HL-60/S4 (cell line): ENCODE data around the gene MATN1.

Experiments
- in situ Hi-C: fragments of 300-500 bp; cut with MboI; formaldehyde crosslinking; loops from 2 replicates; pipeline ENCODE4 v1.14.3; 2022; ENCODE audit warnings: low sequenced_read_pairs

Gene MATN1

DNA sequence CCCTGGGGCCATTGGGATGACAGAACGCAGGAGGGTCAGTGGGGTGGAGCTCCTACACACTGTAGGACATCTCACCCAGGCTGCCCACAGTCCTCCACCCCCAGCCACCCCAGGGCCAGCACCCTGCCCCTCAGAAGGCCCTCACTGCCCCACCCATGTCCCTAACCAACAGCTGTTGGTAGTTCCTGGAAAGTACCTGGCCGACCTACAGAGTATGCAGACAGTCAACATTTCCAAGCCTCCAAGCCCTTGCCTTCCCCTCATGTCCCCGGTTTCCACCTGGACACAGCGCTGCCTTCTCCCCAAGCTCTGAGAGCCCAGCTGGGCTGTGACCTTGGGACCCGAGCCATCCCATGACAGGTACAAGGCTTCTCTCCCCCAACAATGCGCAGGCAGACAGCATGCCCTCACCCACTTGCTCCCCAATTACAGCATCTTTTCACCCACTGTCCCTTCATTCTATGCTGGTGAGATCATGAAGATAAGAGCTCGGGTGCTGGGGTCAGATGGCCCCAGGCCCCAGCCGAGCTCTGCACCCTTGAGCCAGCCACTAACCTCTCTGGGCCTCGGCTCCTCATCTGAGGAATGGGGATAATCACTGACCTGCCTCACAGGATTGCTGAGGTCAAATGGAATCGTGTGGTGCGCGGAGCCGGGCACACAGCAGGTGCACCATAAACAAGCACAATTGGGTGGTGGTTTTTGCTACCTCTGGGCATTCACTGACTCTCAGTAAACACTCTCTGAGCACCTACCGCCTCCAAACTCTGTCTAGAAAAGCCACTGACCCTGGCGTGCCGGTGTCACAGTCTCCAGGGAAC, 23.0 kb upstream of the MATN1 start:
- in situ Hi-C loops: no loop called here

DNA sequence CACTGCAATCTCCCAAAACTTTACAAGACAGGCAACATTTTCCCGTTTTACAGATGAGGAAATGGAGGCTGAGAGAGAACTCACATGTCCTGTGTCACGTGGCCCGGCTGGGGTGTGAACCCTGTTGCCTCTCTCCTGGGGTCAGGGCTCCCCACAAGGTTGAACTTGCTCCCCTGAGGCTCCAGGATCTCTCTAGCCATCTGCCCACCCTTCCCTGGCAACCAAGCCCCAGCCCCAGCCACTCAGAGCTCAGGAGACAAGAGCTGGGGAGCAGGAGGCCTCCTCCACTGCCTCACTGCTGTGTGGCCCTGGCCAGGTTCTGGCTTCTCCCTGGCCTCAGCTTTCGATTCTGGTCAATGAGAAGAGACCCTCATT, 22.4 kb upstream of the MATN1 start:
- in situ Hi-C loops: no loop called here

DNA sequence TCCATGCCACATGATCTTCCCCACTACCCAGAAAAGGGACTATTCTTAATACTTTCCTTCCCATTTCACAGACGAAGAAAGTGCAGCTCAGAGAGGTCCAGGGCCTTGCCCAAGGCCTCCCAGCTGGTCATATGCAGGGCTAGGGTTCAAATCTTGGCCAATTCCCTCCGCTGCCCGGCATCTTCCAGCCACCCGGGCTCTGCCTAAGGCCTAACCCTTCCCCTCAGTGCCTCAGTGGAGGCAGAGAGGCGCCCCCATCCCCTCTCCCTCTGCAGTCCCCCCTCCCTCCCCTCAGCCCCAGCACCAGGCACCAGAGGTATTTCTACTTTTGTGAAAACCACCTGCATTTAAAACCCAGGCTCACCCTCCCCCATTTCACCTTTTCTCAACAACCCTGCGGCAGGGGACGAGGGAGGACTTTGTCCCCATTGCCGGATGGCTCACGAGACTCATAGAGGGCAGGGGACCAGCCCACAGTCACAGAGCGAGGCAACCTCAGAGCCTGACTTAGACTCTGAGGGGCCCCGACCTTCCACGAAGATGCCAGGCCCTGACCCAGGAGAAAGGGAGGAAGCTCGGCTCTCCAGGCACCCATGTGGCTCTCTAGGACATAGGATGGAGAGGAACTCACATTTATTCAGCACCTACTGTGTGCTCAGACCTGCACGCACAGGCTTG, 21.9 kb upstream of the MATN1 start:
- in situ Hi-C loops: no loop called here

DNA sequence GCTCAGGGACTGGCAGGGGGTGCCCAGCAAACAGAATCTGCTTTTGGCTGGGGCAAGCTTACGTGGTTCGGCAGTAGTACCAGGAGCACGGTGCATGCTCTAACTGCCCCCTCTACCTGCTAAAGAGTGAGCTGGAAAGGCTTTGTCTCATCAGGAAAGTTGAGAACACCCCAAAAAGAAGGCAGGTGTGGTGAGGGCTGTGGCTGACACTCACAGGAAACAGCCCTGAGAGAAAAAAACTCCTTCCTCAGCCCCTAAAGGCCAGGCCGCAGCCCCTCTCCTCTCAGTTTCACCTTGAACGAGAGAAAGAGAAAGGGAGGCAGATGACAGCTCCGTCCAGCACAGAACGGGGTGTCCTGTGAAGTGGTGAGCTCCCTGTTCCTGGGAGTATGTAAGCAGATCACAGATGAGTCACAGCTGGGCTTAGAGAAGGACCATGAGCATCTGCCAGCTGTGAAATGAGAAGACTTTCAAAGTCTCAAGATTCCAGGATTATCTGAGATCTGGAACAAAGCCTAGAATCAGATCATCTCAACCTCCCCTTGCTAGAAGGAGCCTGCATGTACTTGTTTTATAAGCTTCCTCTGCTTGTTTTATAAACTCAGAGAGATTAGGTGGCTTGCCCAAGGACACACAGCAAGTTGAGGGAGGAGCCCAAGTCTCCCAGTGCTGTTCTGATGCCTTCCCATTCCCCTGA, 20.8 kb upstream of the MATN1 start:
- in situ Hi-C loops: no loop called here

DNA sequence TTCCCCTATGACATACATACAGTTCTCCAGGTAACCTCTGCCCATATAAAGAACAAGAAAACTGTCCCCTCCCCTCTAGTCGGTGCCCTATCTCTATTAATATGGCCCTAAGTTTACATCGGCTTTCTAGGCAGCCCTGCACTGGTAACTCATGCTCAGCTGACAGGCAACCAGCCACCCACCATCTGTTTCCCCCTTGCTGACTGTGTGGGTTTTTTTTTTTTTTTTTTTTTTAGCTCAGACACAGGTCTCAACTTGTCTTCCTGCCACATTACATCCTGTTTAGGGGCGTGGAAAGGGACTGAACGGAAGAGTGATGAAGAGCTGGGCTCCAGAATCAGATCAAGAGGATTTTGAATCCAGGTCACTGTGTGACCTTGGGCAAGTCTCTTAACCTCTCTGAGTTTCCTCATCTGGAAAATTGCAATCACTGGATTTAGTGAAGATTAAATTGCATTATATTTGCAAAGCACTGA, 20.2 kb upstream of the MATN1 start:
- in situ Hi-C loops: no loop called here

DNA sequence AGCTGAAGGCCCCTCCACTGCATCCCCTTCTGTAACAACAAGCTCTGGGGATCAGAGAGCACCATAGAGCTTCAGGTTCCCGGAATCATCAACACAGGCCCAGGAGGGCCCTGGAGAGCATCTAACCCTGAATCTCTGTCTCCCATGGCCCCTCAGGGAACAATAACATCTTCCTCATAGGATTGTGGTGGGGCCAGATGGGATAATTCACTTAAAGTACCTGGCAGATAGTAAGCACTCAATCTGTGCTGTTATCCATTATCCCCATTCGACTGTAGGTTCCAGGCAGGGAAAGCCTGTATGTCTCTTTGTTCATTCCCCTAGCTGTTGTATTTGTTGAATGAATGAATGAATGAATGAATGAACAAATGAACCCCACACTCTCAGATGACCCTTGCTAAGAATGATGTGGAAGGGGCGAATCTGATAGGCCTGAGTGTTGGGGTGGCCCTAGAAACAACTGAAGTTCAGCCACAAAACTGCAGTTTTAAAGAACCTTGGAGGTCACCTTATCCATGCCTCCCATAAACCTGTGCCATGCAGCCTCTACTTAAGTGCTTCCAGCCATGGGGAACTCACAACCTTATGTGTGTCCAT, 19.7 kb upstream of the MATN1 start:
- in situ Hi-C loops: no loop called here

DNA sequence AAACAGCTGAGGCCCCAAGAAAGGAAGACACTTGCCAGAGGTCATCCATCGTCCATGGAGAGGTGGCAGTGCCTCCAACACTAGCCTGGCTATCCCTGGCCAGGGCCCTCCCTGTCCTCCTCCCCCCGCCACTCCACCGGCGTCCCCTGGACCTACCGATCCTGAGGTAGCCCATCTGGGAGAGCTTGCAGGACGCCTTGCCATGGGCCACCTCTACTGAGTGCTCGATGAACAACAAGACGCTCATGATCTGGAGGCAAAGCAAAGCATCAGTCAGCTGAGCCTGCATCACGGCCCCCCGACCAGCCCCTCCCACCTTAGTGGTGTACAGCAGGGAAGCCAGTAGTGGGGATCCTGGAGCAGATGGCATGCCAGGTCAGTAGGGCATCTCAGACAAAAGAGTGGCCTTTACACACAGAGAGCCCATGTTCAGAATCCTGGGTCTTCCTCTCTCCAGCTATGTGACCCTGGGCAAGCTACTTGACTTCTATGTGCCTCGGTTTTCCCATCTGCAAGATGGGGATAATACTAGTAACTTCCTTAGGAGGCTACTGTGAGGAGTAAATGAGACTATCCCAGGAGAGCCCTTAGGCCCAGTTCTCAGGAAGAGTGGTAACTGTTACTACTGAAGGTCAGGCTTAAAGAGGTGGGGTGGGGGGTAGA, 19.0 kb upstream of the MATN1 start:
- in situ Hi-C loops: no loop called here

DNA sequence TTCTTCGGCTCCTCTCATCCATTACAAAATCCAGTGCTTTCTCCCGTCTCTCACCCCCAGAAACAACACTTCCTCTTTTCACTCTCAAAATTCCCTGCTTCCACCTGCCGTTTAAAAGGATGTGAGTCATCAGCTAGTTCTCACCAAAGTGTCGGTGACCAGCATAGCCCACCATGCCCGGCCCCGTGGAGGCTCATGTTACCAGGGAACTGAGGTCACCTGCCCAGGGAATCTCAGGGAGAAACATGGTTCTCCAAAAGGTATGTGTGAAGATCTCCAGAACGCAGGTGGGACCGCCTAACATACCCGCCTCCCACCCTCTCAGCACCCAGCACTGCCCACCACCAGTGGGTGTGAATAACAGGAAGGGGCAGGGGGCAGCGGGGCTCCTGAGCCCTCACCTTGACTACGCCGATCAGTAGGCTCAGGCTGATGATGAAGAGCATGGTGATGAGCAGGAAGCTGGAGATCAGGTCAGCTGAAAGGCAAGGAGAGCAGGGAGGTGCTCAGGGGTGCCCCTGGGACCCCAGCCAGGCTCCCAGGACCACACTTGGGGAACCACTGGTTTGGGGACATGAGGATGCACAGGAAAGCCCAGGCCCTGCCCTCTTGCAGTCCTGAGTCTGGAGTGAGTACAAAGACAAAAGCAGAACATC, 18.0 kb upstream of the MATN1 start:
- in situ Hi-C loops: no loop called here

DNA sequence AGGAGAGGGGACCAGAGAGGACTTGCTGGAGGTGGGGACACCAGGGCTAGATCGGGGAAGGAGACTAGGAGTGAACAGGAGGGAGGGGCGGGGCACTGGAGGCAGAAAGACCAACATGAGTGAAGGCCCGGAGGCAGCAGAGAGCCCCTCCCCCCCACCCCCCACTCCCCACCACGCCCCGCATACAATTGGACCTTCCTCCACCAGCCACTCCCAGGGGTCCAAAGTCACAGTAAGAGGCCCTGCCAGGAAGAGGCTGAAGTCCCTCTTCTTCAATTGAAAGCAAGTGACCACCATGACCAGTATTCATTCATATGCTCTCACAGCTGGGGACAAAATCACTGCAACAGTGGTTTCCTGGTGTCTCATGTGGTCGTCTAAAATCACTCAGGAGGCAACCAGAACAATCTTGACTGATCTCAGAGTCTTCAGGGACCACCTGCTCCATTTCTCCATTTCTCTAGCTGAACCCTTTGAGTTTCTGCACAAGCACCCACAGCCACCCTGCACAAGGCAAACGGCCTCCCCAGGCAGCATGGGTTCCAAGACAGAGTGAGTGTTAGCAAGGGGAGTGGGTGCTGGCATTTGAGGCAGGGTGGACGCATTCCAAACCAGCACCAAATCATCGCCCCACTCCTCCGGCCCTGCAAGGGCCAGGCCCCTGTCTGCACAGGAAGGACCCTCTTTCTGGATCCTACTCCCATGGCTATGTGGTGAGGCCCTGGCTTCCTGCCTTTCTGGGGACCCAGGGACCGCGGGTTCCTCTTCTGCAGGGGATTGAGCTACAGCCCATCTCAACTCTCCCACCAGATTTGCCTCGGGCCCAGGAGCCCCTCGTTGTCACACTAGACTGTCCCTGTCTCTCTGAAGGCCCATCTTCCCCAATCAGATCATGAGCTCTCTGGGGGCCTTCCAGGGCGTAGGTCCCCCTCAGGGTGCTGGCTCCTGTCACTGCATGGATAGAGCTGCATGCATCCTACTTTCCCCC, 17.2 kb upstream of the MATN1 start:
- in situ Hi-C loops: no loop called here

DNA sequence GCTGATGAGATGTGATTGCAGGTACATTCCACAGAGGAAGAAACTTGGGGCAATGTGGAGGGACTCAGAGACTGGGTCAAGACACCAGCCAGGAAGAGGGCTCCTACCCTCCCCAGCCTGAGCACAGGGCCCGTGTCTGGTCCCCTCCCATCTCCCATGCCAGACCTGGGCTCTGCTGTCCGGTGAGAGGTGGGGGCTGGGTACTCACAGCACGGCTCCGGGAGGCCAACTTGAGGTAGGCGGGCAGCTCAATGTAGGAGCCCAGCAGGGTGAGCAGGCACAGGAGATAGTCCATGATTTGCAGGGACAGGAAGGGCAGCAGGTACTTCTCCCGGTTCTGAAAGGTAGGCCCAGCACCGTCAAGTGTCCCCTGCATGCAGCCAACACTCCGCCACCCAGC, 16.2 kb upstream of the MATN1 start:
- in situ Hi-C loops: no loop called here

DNA sequence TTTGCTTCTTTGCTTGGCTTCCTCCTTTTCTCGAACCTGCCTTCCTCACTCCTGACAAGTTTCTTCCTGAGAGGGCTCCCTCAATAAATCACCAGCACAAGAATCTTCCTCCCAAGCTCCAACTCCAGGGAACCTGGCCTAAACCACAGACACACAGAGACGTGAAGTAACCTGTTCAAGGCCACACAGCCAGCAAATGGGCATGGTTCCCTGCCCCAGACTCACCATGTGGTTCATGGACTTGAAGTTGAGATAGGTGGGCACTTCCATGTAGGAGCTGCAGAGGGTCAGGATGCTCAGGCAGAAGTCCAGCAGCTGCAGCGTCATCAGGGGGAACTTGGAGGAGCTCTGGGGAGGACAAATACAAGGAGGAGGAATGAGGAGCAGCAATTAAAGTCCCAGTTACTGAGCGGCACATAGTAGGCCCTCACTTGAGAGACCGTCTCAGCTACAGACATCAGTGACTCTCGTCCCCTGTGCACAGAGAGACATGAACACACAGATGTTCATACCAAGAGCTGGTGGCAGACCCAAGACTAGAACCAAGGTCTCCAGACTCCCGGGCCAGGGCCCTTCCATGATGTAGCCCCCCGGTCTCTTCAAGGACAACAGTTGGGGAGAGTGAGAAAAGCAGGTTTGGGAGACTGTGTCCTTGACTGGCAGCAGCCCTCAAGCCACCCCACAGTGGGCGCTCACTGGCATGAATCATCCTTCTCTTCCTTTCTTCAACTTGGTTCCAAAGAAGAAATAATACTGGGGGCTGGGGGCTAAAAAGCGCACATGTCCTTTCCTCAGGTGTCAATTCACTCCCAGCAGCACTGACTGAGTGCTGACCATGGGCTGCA, 15.6 kb upstream of the MATN1 start:
- in situ Hi-C loops: no loop called here

DNA sequence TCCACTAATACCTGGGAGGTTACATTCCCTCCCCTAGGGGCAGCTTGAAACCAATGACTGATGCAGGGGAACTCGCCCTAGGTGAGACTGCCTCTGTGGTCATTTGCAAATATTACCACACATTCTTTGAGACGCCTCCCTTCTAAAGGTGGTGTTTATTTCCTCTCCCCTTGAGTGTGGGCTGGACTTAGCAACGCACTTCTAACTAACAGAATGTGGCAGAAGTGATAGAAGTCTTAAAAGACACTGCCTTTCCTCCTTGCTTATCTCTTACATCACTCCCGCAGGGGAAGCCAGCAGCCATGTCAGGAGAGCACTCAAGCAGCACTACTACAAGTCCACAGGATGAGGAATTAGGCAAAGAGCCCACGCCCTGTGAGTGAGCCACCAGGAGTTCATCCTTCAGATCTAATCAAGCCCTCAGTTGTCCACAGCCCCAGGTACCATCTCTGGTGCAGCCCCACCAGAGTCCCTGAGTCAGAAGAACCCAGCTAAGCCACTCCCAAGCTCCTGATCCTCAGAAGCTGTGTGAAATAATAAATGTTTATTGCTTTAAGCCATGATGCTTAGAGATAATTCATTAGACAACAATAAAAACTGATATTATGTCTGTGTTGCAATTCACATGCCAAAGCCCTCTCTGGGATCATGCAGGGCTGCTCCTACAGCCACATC, 14.8 kb upstream of the MATN1 start:
- in situ Hi-C loops: no loop called here

DNA sequence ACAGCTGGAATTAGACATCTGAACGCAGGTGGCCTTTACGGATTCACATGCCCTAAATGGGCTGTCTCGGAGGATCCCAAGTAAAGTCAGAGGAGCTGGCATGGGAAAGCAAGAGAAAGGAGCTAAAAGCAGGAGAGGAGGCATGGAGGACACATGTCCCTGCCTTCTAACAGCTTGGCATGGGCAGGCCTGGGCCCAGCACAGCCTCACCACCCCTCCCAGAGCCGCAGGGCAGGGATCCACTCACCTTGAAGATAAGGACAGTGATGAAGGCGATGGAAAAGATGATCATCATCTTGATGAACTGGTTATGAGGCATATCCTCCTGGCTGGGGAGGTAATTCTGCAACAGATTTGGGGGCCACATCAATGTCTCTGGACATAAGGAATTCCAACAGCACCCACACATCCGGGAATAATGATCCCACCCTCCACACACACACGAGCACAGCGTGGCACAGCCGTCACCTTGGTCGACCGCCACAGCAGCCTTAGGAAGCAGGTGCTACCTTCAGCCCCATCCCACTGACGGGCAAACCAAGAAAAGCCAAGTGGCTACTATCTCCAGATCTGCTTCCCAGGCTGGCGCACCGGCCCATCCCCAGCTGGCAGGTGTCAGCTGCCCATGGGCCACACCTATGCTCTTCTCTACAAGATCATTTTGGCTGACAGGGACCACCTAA, 14.1 kb upstream of the MATN1 start:
- in situ Hi-C loops: no loop called here

DNA sequence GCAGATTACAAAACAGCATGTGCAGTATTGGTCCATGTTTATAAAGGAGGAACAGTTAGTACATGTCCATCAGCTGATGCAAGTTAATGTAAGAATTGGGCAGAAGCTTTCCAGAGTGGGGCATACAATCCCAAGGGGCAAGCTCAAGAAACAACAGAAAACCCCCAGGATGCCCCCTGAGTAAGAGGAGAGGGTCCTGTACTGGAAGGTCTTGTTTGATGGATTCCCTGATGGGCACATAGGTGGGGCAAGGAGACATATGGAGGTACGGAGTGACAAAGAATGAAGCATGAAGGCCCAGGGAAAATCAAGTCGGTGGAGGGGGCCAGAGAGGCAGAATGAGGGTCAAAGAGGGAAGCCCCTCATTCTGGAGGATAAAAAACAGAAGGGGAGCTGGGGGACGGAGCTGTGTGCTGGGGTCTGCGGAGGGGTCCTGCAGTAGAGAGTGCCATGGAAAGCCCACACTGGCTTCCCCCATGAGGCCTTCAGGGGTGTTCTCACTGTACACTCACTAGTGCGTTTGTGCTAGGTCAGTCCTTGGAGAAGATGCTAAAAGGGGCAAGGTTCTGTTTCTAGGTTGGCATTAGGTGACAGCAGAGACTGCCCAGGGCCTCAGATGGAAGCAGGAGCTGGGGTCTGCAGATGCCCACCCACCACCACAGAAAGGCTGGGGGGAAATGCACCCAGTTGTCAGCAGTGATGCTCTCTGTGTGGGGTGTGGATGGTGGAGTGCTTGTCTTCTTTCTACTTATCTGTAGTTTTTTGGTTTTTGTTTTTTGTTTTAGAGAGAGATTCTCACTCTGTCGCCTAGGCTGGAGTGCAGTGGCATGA, 12.5 kb upstream of the MATN1 start:
- in situ Hi-C loops: no loop called here

DNA sequence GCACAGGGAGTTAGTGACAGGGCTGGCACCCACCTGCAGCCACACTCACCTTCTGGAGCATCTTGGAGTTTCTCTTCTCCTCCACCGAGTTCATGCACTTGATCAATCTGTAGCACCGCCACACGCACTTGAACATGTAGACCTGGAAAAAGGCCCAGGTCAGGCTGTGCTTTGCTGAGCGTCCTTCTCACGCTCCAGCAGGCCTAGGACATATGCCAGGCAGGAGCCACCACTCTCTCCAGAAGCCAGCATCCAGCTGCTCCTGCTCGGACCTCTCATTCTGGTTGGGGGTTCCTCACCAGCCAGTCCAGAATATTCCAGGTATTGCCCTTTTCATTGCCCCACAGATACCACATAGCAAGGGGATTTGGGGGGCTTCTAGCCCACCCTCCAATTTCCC, 11.7 kb upstream of the MATN1 start:
- in situ Hi-C loops: no loop called here

DNA sequence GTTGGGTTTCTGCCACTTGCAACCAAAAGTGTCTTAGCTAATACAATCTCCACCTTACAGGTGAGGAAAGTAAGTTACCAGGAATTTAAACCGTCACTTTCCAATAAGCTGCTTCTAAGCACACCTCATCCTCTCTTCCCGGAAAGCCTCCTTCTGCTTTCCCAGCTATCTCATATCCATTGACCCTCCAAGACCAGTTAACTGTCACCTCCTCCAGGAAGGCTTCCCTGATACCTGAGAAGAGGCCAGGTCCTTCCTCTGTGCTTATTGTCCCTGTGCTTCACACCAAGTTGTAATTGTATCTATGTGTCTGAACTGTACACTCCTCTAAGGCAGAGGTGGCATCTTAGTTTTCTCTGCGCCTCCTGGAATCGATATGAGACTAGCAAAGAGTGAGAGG, 11.2 kb upstream of the MATN1 start:
- in situ Hi-C loops: no loop called here
